A673 (cell line): ENCODE data around the gene CELF4.

Source experiments
- EZH2 ChIP-seq: fragments of 200-600 bp; sonication (generic); IDR thresholded peaks from 2 replicates; pipeline ENCODE4 v1.6.1; 2017; ENCODE audit warnings: borderline replicate concordance, low read depth, mild to moderate bottlenecking, mixed read lengths, antibody characterized with exemption, low read length; ENCODE audit not compliant: poor library complexity, severe bottlenecking
- TF ChIP-seq, protein P1 (sequence below): fragments of 300-800, 200-600 bp; sonication (generic); conservative IDR thresholded peaks from 2 replicates; pipeline ENCODE4 v1.5.1; 2017; ENCODE audit warnings: low read depth, mild to moderate bottlenecking, antibody characterized with exemption, low read length, moderate library complexity, mixed read lengths

DNA sequence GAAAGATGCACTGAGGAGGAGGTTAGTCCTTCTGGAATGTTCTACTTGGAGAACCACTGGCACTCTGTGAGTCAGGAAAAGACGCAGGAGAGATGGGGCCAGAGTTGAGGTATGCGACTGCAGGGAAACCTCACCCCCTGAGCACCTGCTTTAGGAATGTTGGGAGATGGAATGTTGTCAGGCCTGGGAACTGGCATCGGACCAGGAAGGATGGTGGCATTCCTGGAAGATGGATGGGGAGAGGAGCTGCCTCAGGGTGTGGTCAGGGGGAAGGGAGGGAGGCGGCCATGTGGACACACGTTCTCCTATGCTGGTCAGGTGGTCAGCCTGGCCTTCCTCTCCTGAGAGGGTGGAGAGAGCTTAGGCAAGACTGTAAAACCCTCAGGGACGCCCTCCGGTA is 146.3 kb downstream of the CELF4 start:
- TF ChIP-seq, protein P1, sequence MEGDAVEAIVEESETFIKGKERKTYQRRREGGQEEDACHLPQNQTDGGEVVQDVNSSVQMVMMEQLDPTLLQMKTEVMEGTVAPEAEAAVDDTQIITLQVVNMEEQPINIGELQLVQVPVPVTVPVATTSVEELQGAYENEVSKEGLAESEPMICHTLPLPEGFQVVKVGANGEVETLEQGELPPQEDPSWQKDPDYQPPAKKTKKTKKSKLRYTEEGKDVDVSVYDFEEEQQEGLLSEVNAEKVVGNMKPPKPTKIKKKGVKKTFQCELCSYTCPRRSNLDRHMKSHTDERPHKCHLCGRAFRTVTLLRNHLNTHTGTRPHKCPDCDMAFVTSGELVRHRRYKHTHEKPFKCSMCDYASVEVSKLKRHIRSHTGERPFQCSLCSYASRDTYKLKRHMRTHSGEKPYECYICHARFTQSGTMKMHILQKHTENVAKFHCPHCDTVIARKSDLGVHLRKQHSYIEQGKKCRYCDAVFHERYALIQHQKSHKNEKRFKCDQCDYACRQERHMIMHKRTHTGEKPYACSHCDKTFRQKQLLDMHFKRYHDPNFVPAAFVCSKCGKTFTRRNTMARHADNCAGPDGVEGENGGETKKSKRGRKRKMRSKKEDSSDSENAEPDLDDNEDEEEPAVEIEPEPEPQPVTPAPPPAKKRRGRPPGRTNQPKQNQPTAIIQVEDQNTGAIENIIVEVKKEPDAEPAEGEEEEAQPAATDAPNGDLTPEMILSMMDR: no peak
- TF ChIP-seq EZH2: no peak
